Neuron (in vitro differentiated cells): ENCODE data around the gene JUNB.
"Not testable (repeated sequence)": the region's sequence is repeated elsewhere in the genome, so short reads cannot be mapped to it uniquely, and the experiment has no call there.

ENCODE experiments used
- H2AFZ ChIP-seq: one replicate; pipeline ENCODE4 v1.6.1; 2013; ENCODE audit warnings: low read depth, mild to moderate bottlenecking, inconsistent platforms, low read length, moderate library complexity
- H3K27me3 ChIP-seq: one replicate; pipeline ENCODE4 v1.6.1; 2013; ENCODE audit warnings: low read length; ENCODE audit not compliant: insufficient read depth
- H3K36me3 ChIP-seq: one replicate; pipeline ENCODE4 v1.6.1; 2013; ENCODE audit warnings: low read length; ENCODE audit not compliant: insufficient read depth
- H3K4me1 ChIP-seq: one replicate; pipeline ENCODE4 v1.6.1; 2013; ENCODE audit warnings: low read length; ENCODE audit not compliant: insufficient read depth
- H3K4me3 ChIP-seq: 2 replicates; pipeline ENCODE4 v1.5.1; 2013; ENCODE audit warnings: mild to moderate bottlenecking, low read length, moderate library complexity
- H3K9me3 ChIP-seq: one replicate; pipeline ENCODE4 v1.6.1; 2013; ENCODE audit warnings: low read length

Gene JUNB

DNA sequence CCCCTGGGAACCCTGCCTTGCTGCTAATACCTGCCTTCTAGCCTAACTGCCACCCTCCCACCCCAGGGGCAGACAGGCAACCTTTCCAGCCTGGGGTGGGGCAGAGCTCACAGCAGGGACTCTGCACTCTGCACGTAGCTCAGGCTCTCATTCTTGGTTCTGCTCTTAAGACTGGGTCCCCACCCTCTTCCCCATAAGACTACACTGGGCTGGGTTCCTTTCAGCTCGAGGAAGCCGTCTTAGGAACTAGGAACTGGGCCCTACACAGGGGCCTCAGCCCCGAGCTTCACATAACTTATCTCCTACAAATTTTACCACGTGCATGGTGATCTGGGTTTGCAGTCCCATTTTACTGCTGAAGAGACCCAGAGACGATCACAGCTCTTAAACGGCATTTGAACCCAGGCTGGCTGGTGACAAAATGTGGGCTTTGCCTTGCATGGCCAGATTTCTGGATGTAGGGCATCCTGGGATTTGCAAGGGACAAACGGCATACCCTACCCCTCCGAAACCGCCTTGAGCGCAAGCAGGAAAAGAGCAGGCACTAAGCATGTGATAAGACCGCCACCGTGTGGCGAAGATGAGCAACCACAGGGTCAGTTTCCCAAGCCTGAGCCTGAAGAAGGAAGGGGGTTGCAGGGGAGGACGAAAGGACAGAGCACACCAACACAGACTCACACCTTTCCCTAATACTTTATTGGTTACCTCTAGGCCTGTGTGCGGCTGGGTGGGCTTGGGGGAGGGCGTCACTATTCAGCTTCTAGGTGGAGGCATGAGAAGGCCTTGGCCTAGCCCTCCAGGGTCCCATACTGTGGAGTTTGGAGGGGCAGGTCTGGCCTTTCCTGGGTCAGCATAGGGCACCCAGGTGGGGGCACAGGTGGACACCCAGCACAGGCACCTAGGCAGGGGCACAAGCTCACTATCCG lies 5.1 kb downstream of the JUNB start:
- H3K4me3 ChIP-seq = no peak overlapping the region
- H3K36me3 ChIP-seq = peaks cover 19% of the 10 kb centered on the region
- peaks cover 31% of the 10 kb centered on the region for H3K4me1 ChIP-seq
- no peak overlapping the region for H2AFZ ChIP-seq
- H3K27me3 ChIP-seq = no peaks in the 10 kb centered on the region
- H3K9me3 ChIP-seq = no peaks in the 10 kb centered on the region

DNA sequence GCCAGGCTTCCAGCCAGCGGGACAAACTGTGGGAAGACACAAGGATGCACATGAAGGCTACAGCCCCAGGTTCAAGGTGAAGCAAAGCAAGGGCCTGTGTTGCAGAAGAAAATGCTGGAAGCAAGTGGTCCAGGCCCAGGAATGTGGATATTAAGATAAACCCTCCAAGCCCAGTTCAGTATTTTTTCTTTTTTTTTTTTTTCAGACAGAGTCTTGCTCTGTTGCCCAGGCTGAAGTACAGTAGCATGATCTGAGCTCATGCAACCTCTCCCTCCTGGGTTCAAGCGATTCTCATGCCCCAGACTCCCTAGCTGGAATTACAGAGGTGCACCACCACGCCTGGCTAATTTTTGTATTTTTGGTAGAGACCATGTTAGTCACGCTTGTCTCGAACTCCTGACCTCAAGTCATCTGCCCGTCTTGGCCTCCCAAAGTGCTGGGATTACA lies 5.9 kb downstream of the JUNB start:
- H3K4me1 ChIP-seq = peaks cover 32% of the 10 kb centered on the region
- no peak overlapping the region for H2AFZ ChIP-seq
- H3K4me3 ChIP-seq = no peak overlapping the region

DNA sequence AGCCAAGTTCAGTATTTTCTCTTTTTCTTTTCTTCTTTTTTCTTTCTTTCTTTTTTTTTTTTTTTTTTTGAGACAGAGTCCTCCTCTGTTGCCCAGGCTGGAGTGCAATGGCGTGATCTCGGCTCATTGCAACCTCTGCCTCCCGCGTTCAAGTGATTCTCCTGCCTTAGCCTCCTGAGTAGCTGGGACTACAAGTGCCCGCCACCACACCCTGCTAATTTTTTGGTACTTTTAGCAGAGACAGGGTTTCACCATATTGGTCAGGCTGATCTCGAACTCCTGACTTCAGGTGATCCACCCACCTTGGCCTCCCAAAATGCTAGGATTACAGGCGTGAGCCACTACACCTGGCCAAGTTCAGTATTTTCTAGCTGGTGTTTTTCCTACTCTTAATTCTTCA lies 6.3 kb downstream of the JUNB start:
- H3K27me3 ChIP-seq, H3K9me3 ChIP-seq, H3K4me3 ChIP-seq, H2AFZ ChIP-seq: not testable (repeated sequence)
- H3K36me3 ChIP-seq = peaks cover 19% of the 10 kb centered on the region
- peaks cover 36% of the 10 kb centered on the region for H3K4me1 ChIP-seq

More for the DNA sequence above, 5.9 kb downstream of the JUNB start:
- H3K27me3 ChIP-seq = no peaks in the 10 kb centered on the region
- H3K9me3 ChIP-seq = no peaks in the 10 kb centered on the region
- H3K36me3 ChIP-seq = peaks cover 19% of the 10 kb centered on the region

DNA sequence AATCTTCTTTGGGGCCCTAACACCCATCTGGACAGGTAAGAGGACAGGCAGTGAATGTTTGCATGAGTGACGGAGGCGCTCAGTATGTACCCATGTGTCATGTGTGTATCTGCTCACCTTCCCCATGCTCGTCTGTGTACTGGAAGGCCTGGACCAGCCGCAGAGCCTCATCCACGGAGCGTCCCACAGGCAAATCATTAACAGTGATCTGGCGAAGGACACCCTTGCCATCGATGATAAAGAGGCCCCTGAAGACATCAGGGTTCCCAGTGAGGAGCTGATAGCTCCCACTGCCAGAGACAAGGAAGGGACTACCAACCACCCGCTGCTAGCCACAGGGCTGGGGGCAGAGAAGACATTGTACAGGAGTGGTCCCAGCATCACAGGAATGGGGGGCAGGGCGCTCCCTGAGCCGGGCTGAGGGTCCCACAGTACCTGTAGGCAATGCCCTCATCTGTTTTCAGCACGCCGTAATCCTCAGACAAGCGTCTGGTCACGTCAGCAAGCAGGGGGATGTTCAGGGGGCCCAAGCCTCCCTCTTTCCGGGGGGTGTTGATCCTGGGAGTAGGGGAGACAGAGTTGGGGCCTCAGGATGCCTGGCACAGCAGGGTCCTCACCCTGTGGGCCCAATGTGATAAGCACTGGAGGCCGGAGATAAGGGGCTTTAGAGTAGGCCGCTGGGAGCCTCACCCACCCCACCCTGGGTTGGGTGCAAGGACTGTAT lies 8.6 kb downstream of the JUNB start:
- no peak overlapping the region for H2AFZ ChIP-seq
- peak overlapping the region; percentile 90 for H3K4me3 ChIP-seq
- no peaks in the 10 kb centered on the region for H3K9me3 ChIP-seq
- no peaks in the 10 kb centered on the region for H3K27me3 ChIP-seq
- peaks cover 25% of the 10 kb centered on the region for H3K4me1 ChIP-seq
- peaks cover 19% of the 10 kb centered on the region for H3K36me3 ChIP-seq

DNA sequence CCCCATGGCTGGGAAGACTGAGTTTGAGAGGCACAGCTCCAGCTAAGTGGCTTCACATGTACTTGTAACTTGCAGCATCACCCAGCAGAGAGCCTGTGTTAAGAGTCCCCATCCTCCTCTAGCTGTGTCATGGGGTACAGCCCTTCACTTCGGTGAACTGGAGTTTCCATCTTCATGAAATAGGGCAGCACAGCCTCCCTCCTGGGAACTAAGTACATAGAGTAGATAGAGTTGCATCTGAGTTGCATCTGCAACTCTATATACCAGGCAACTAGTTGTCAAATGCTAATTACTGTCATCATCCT lies 9.1 kb downstream of the JUNB start:
- H3K9me3 ChIP-seq = no peaks in the 10 kb centered on the region
- peak overlapping the region; percentile 90 for H3K4me3 ChIP-seq
- peaks cover 19% of the 10 kb centered on the region for H3K36me3 ChIP-seq
- no peak overlapping the region for H2AFZ ChIP-seq
- peaks cover 25% of the 10 kb centered on the region for H3K4me1 ChIP-seq
- no peaks in the 10 kb centered on the region for H3K27me3 ChIP-seq

DNA sequence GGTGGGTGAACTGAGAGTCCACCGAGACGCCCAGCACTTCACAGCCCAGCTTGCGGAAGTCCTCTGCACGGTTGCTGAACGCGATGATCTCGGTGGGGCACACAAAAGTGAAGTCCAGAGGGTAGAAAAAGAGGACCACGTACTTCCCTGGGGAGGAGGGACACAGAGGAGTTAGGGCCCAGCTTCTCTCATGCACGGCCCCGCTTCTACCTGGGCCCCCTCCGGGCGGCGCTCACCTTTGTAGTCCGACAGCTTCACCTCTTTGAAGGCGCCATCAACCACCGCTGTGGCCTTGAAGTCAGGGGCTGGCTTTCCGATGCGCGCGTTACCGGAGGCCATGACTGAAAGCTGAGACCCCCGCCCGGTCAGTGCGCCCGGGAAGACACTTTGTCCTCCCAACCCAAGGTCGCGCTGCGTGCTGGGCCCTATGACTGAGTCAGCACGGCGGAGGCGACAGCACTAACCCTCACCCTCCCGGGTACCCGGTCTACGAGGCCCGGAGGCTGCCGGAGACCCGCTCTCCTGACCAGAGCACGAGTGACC lies 9.7 kb downstream of the JUNB start:
- peak overlapping the region; percentile 90 for H3K4me3 ChIP-seq
- peaks cover 26% of the 10 kb centered on the region for H3K4me1 ChIP-seq
- peak overlapping the region; percentile 77 for H2AFZ ChIP-seq
- H3K9me3 ChIP-seq = no peaks in the 10 kb centered on the region
- H3K36me3 ChIP-seq = peaks cover 19% of the 10 kb centered on the region
- H3K27me3 ChIP-seq = no peaks in the 10 kb centered on the region

DNA sequence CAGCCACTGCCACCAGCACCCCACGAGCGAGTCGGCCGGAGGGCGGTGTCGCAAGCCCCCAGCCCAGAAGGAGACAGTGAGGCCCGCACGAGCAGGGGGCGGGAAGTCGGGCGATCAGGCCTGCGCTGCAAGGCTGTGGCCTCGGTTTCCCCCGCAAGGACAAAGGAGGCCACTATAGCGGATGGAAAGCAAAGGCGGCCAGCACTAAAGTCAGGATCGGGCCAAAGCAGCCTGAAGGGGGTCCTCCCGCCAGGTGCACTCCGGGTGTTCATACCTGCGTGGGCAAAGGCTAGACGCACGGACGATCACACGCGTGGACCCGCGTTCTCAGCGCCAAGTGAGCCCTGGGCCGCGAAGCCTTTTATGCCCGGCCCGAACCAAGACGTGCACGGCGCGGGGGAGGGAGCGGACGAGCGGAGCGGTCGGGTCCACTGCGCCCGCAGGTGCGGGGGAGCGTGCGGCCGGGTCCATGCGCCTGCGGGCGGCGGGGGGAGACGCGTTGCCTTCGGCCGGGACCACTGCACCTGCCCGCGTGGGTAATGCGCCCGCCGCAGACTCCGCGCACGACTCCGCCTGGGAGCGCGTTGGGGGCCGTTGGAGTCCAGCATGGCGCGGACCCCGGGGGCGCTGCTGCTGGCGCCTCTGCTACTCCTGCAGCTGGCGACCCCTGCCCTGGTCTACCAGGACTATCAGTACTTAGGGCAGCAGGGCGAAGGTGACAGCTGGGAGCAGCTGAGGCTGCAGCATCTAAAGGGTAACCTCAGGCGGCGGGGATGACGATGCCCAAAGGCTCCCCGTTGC lies 10.4 kb downstream of the JUNB start, which contains the start of the genes PRDX2 and THSD8:
PRDX2 (minus strand) TSS at position 335 of the 801 bp plus-strand sequence. CDS start 539 bp downstream, outside the sequence.
THSD8 (plus strand) TSS at position 604 of the 801 bp plus-strand sequence; CDS start at position 607, 3 bp downstream.
- Histone ChIP-seq H3K4me1 (peaks cover 23% of the 10 kb centered on the region), H3K27me3 (no peaks in the 10 kb centered on the region), H3K9me3 (no peaks in the 10 kb centered on the region), H3K4me3 (peak within 1 kb of the TSS; percentile 90), H2AFZ (peak within 1 kb of the TSS; percentile 77), H3K36me3 (peaks cover 19% of the 10 kb centered on the region)

DNA sequence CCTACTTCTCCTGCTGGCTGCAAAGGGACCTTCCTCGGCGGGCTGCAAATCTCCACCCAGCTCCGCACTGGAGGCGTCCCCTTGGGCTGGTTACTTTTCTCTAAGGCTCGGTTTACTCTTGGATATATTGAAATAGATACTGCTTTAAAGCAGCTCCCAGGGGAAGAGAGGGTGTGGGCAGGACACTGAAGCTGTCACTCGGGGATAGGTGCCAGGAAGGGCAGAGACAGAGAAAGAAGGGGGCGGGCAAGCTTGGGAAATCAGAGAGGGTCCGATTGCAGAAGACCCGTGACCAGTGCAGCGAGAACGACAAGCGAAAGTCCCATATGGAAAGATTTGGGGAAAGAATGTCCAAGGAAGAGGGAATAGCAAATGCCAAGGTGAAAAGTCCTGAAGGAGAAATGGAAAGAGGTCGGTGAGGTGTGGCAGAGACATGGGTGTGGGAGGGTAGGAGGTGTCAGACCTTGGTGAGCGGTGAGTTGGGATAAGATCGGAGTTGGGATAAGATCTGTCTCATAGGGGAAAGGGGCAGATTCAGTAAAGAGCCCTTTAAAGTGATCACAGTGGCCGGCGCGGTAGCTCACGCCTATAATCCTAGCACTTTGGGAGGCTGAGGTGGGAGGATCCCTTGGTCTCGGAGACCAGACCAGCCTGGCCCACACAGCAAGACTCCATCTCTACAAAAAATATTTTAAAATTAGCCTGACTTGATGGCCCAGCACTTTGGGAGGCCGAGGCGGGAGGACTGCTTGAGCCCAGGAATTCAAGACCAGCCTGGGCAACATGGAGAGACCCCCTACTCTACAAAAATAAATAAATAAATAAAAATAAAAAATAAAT lies 11.2 kb downstream of the JUNB start:
- no peaks in the 10 kb centered on the region for H3K9me3 ChIP-seq
- H2AFZ ChIP-seq = peak overlapping the region; percentile 77
- no peaks in the 10 kb centered on the region for H3K27me3 ChIP-seq
- peaks cover 30% of the 10 kb centered on the region for H3K4me1 ChIP-seq
- peaks cover 21% of the 10 kb centered on the region for H3K36me3 ChIP-seq
- peak overlapping the region; percentile 90 for H3K4me3 ChIP-seq

DNA sequence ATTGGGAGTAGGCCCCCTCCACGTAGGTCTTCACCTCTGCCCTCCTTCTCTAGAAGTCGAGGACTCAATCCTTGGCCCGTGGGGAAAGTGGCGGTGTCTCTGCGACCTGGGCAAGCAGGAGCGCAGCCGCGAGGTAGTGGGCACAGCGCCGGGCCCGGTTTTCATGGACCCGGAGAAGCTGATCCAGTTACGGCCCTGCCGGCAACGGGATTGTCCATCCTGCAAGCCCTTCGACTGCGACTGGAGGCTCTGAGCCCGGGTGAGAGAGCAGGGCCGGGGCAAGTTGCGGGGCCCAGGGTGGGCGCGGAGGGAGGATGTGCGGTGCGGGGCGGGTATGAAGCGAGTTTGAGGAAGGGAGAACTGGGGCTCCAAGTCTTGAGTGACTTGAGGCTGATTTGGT lies 12.8 kb downstream of the JUNB start:
- Histone ChIP-seq H3K4me1 (peaks cover 30% of the 10 kb centered on the region), H3K9me3 (no peaks in the 10 kb centered on the region), H2AFZ (no peak overlapping the region), H3K36me3 (peaks cover 27% of the 10 kb centered on the region), H3K27me3 (no peaks in the 10 kb centered on the region), H3K4me3 (no peak overlapping the region)

DNA sequence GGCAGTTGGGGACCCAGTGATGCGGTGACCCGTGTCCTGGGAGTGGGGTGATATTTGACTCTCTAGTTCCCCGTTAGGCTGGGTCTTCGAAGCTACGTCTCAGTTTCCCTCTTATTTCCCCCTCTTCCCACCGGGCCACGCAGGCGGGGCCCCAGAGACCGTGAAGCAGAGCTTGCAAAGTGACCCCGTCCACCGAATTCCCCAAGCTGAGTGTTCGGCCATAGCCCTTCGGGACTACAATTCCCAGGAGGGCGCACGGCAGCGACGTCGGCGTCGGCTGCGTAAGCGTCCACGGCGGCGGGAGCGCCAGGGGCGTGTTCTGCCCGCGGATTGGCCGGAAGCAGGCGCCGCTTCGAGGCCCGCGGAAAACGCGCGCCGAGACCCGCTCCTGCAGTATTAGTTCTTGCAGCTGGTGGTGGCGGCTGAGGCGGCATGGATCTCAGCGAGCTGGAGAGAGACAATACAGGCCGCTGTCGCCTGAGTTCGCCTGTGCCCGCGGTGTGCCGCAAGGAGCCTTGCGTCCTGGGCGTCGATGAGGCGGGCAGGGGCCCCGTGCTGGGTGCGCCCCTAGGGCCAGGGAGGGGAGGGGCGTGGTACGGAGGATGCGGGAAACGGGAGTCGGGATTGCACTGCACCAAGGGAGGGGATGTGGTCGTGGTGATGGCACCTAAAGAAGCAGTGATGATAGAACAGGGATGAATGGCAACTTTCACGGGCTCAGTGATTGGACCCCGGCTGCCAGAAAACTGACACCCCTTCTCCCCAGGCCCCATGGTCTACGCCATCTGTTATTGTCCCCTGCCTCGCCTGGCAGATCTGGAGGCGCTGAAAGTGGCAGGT lies 15.2 kb downstream of the JUNB start, which contains the start of gene RNASEH2A:
RNASEH2A (plus strand) TSS at position 343 of the 840 bp plus-strand sequence; CDS start at position 433, 90 bp downstream.
- H3K4me3 ChIP-seq = peak within 1 kb of the TSS; percentile 80
- H2AFZ ChIP-seq = peak within 1 kb of the TSS; percentile 77
- H3K27me3 ChIP-seq = no peaks in the 10 kb centered on the region
- H3K4me1 ChIP-seq = peaks cover 16% of the 10 kb centered on the region
- peaks cover 29% of the 10 kb centered on the region for H3K36me3 ChIP-seq
- H3K9me3 ChIP-seq = no peaks in the 10 kb centered on the region

DNA sequence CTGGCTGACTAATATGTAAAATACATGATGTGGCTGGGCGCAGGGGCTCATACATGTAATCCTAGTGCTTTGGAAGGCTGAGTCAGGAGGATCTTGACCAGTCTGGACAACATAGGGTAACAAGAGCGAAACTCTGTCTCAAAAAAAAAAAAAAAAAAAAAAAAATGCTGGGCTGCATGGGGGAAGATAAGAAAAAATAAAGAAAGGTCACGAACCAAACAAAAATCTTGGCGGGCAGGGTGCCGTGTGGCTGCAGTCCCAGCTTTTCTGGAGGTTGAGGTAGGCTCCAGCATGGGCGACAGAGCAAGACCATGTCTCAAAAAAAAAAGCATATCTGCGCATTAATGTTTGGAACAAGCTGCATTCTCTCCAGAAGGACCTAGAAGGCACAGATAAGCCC lies 23.8 kb downstream of the JUNB start:
- H3K4me3 ChIP-seq = no peak overlapping the region
- H3K36me3 ChIP-seq = peaks cover 33% of the 10 kb centered on the region
- H3K4me1 ChIP-seq = no peaks in the 10 kb centered on the region
- H3K27me3 ChIP-seq = no peaks in the 10 kb centered on the region
- no peak overlapping the region for H2AFZ ChIP-seq
- H3K9me3 ChIP-seq = no peaks in the 10 kb centered on the region
